Renal pelvis (tissue), 12 donors: ENCODE results near the gene PGM5. TPM values are rescaled to one million over a fixed set of nuclear protein-coding genes. Genes with fewer than 3 reads are reported as not detected.
"Not testable (repeated sequence)": the region's sequence is repeated elsewhere in the genome, so short reads cannot be mapped to it uniquely, and the experiment has no call there.

Experiments used
- DNase-seq: peaks from one replicate; pipeline ENCODE4 v3.0.0-alpha.2; 2013
- long read RNA-seq, 16 experiments: transcript quantifications; one replicate each; lab custom pipeline, GENCODE V29; 2026
- polyA plus RNA-seq, 3 donors: library from polyadenylated mRNA; unstranded; fragments of 120-200 nt; gene quantifications; one replicate each; pipeline ENCODE4 v1.2.1, GENCODE V29; 2013; ENCODE audit not compliant: insufficient read length in 3 of 3

Gene PGM5
- 10 to 100 TPM; 34.3 to 42.5 (median 38.6) TPM for polyA plus RNA-seq
- long read RNA-seq, donor 1, full-length matches to known transcripts, result 8 of 30 reads
- long read RNA-seq, donor 1, partial matches to known transcripts, result 6 of 30 reads
- long read RNA-seq, donor 1, other reads (novel, unspliced or antisense), result 16 of 30 reads
- long read RNA-seq, donor 2, full-length matches to known transcripts, result 12 of 20 reads
- long read RNA-seq, donor 2, partial matches to known transcripts, result 8 of 20 reads
- long read RNA-seq, donor 2, other reads (novel, unspliced or antisense), result 0 of 20 reads
- long read RNA-seq, donor 3, full-length matches to known transcripts, result 13 of 13 reads
- long read RNA-seq, donor 3, partial matches to known transcripts, result 0 of 13 reads
- long read RNA-seq, donor 3, other reads (novel, unspliced or antisense), result 0 of 13 reads
- long read RNA-seq, donor 4, full-length matches to known transcripts, result 16 of 36 reads
- long read RNA-seq, donor 4, partial matches to known transcripts, result 20 of 36 reads
- long read RNA-seq, donor 4, other reads (novel, unspliced or antisense), result 0 of 36 reads
- long read RNA-seq, donor 5, partial matches to known transcripts, result 0 of 3 reads
- long read RNA-seq, donor 5, other reads (novel, unspliced or antisense), result 0 of 3 reads
- long read RNA-seq, donor 6, full-length matches to known transcripts, result 11 of 16 reads
- long read RNA-seq, donor 6, partial matches to known transcripts, result 5 of 16 reads
- long read RNA-seq, donor 6, other reads (novel, unspliced or antisense), result 0 of 16 reads
- long read RNA-seq, donor 7, full-length matches to known transcripts, result 18 of 47 reads
- long read RNA-seq, donor 7, partial matches to known transcripts, result 29 of 47 reads
- long read RNA-seq, donor 7, other reads (novel, unspliced or antisense), result 0 of 47 reads
- long read RNA-seq, donor 8, full-length matches to known transcripts, result 4 of 15 reads
- long read RNA-seq, donor 8, partial matches to known transcripts, result 11 of 15 reads
- long read RNA-seq, donor 8, other reads (novel, unspliced or antisense), result 0 of 15 reads
- long read RNA-seq, donor 9, full-length matches to known transcripts, result 20 of 48 reads
- long read RNA-seq, donor 9, partial matches to known transcripts, result 11 of 48 reads
- long read RNA-seq, donor 9, other reads (novel, unspliced or antisense), result 17 of 48 reads
- long read RNA-seq, donor 10, full-length matches to known transcripts, result 9 of 15 reads
- long read RNA-seq, donor 10, partial matches to known transcripts, result 6 of 15 reads
- long read RNA-seq, donor 10, other reads (novel, unspliced or antisense), result 0 of 15 reads
- long read RNA-seq, donor 11, full-length matches to known transcripts, result 6 of 13 reads
- long read RNA-seq, donor 11, partial matches to known transcripts, result 0 of 13 reads
- long read RNA-seq, donor 11, other reads (novel, unspliced or antisense), result 7 of 13 reads
- long read RNA-seq, donor 12, full-length matches to known transcripts, result 11 of 25 reads
- long read RNA-seq, donor 12, partial matches to known transcripts, result 14 of 25 reads
- long read RNA-seq, donor 12, other reads (novel, unspliced or antisense), result 0 of 25 reads
- long read RNA-seq, donor 13, partial matches to known transcripts, result 0 of 3 reads
- long read RNA-seq, donor 13, other reads (novel, unspliced or antisense), result 0 of 3 reads
- long read RNA-seq, donor 14, result 0 reads
- long read RNA-seq, donor 15, full-length matches to known transcripts, result 15 of 23 reads
- long read RNA-seq, donor 15, partial matches to known transcripts, result 8 of 23 reads
- long read RNA-seq, donor 15, other reads (novel, unspliced or antisense), result 0 of 23 reads
- long read RNA-seq, donor 16, full-length matches to known transcripts, result 13 of 51 reads
- long read RNA-seq, donor 16, partial matches to known transcripts, result 32 of 51 reads
- long read RNA-seq, donor 16, other reads (novel, unspliced or antisense), result 6 of 51 reads

- peak; percentile 22 for DNase-seq
These were observed at the start of gene PGM5 for GRCh38 chr9:68356380-68357118. Gene PGM5, plus strand, starts transcription at chr9:68356611. Its CDS starts 517 bp downstream, at chr9:68357128.

- not testable (repeated sequence) for DNase-seq
These were observed 49.3 kb upstream of the PGM5 start for GRCh38 chr9:68307127-68307526.

GRCh38 chr9:68307654-68308053 is 48.8 kb upstream of the PGM5 start:
- DNase-seq, result not testable (repeated sequence)

GRCh38 chr9:68311208-68311607 is 45.2 kb upstream of the PGM5 start:
- DNase-seq, result not testable (repeated sequence)

GRCh38 chr9:68318209-68318608 is 38.2 kb upstream of the PGM5 start:
- DNase-seq, result not testable (repeated sequence)

- DNase-seq, result not testable (repeated sequence)
These were observed 32.7 kb upstream of the PGM5 start for GRCh38 chr9:68323749-68324148.

- DNase-seq, result not testable (repeated sequence)
These were observed 31.9 kb upstream of the PGM5 start for GRCh38 chr9:68324518-68324917.

GRCh38 chr9:68329106-68329505 is 27.3 kb upstream of the PGM5 start:
- not testable (repeated sequence) for DNase-seq

GRCh38 chr9:68330531-68331173 is 25.8 kb upstream of the PGM5 start:
- DNase-seq, result not testable (repeated sequence)

- DNase-seq, result not testable (repeated sequence)
These were observed 24.3 kb upstream of the PGM5 start for GRCh38 chr9:68332122-68332521.

- not testable (repeated sequence) for DNase-seq
These were observed 20.5 kb upstream of the PGM5 start for GRCh38 chr9:68335935-68336334.

- not testable (repeated sequence) for DNase-seq
These were observed 19.6 kb upstream of the PGM5 start for GRCh38 chr9:68336639-68337339.

GRCh38 chr9:68338000-68338399 is 18.4 kb upstream of the PGM5 start:
- DNase-seq, result not testable (repeated sequence)

GRCh38 chr9:68342265-68343025 is 14.0 kb upstream of the PGM5 start:
- not testable (repeated sequence) for DNase-seq

GRCh38 chr9:68343242-68343641 is 13.2 kb upstream of the PGM5 start:
- not testable (repeated sequence) for DNase-seq

- DNase-seq, result not testable (repeated sequence)
These were observed 12.4 kb upstream of the PGM5 start for GRCh38 chr9:68343992-68344391.

- not testable (repeated sequence) for DNase-seq
These were observed 4.7 kb upstream of the PGM5 start for GRCh38 chr9:68351689-68352088.
